Stimulated activated CD8-positive, alpha-beta memory T cell treated with anti-CD3 and anti-CD28 coated beads, Interleukin-7, amount 100 ng/mL, for 4 hours (primary cell): Measurements from ENCODE around the gene CLCA2.
A peak's percentile ranks its signal among the peaks of the same experiment; 100 is the strongest.

ENCODE experiments used
- DNase-seq, 2 donors: peaks; one replicate each; pipeline ENCODE4 v3.0.0-alpha.2; 2020; ENCODE audit warnings: low read depth in 2 of 2

CLCA2 gene, protein sequence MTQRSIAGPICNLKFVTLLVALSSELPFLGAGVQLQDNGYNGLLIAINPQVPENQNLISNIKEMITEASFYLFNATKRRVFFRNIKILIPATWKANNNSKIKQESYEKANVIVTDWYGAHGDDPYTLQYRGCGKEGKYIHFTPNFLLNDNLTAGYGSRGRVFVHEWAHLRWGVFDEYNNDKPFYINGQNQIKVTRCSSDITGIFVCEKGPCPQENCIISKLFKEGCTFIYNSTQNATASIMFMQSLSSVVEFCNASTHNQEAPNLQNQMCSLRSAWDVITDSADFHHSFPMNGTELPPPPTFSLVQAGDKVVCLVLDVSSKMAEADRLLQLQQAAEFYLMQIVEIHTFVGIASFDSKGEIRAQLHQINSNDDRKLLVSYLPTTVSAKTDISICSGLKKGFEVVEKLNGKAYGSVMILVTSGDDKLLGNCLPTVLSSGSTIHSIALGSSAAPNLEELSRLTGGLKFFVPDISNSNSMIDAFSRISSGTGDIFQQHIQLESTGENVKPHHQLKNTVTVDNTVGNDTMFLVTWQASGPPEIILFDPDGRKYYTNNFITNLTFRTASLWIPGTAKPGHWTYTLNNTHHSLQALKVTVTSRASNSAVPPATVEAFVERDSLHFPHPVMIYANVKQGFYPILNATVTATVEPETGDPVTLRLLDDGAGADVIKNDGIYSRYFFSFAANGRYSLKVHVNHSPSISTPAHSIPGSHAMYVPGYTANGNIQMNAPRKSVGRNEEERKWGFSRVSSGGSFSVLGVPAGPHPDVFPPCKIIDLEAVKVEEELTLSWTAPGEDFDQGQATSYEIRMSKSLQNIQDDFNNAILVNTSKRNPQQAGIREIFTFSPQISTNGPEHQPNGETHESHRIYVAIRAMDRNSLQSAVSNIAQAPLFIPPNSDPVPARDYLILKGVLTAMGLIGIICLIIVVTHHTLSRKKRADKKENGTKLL

DNA sequence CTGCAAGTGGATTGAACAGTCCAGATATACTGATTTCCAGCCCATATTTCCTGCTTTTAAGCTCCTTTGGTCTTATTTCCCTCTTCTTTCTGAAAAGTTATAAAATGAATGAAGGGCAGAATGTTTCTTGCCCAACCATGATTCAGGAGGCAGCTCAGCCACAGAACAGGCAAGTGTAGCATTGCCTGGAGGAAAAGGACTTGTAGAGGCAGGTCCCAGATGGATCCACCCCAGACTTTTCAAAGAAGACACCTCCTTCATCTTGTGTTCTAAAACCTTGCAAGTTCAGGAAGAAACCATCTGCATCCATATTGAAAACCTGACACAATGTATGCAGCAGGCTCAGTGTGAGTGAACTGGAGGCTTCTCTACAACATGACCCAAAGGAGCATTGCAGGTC is at the start of gene CLCA2:
Gene CLCA2, plus strand, starts transcription at position 299 of the 400 bp plus-strand sequence. Its CDS starts 77 bp downstream, at position 376.
- DNase-seq, result no peak

DNA sequence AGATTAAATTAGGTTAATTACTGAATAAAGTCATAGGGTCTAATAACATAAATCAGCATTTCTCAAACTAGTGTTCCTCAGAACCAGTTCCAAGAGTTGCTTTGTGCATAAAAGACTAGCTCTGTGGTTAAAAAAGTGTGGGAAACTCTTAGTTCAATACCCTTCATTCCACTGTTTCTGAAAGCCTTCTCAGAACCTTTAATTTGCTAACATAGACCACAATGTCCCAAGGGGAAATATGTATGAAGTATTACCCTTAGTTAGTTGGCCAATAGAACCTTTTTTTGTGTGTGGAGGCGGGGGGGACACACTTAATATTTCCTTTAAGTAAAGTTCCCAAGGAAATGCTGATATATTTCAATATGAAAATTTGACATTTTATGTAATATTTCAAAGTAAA is 48.3 kb upstream of the CLCA2 start:
- no peak for DNase-seq

- no peak for DNase-seq
Measured at GRCh38 chr1:86377341-86377740, 46.6 kb upstream of the CLCA2 start.

GRCh38 chr1:86378813-86379212 is 45.2 kb upstream of the CLCA2 start:
- DNase-seq, result no peak

- no peak for DNase-seq
Measured at GRCh38 chr1:86380257-86380861, 43.6 kb upstream of the CLCA2 start.

- DNase-seq, result no peak
Measured at GRCh38 chr1:86381223-86381622, 42.7 kb upstream of the CLCA2 start.

GRCh38 chr1:86382878-86383277 is 41.1 kb upstream of the CLCA2 start:
- no peak for DNase-seq

- no peak for DNase-seq
Measured at GRCh38 chr1:86387916-86388627, 35.9 kb upstream of the CLCA2 start.

DNA sequence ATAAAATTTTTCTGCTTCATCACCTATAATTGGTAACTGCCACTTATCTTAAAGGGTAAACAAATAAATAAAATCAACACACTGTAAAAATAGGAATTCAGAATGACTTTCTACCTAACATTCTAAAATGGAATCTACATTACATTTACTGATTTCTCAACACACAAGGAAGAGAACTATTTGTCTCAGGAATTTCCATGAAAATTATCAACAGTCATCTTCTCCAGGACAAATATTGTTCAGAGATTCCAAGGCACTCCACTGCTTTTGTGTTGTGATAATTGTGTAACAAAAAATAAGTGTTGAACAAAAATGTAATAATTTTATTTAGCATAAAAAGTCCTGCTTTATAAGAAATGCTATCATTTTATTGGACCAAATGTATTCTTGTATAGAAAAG is 35.2 kb upstream of the CLCA2 start:
- DNase-seq, result no peak

DNA sequence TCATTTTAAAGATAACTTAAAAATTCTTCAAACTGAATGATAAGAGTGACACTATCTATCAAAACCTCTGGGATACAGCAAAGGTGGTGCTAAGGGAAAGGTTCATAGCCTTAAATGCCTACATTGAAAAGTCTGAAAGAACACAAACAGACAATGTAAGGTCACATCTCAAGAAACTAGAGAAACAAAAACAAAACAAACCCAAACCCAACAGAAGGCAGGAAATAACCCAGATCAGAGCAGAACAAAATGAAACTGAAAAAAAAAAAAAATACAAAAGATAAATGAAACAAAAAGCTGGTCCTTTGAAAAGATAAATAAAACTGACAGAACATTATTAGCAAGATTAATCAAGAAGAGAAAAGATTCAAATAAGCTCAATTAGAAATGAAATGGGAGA is 34.7 kb upstream of the CLCA2 start:
- no peak for DNase-seq

GRCh38 chr1:86394416-86394815 is 29.6 kb upstream of the CLCA2 start:
- DNase-seq, result no peak

GRCh38 chr1:86395751-86396497 is 28.0 kb upstream of the CLCA2 start, which contains the start of gene ODF2L:
ODF2L (minus strand) TSS chr1:86396323; CDS start chr1:86387027, 9,296 bp downstream.
- DNase-seq, result peak; percentile 77 to 79

- DNase-seq, result no peak
Measured at GRCh38 chr1:86396498-86396890, 27.5 kb upstream of the CLCA2 start.

GRCh38 chr1:86409416-86410021 is 14.5 kb upstream of the CLCA2 start:
- no peak for DNase-seq

DNA sequence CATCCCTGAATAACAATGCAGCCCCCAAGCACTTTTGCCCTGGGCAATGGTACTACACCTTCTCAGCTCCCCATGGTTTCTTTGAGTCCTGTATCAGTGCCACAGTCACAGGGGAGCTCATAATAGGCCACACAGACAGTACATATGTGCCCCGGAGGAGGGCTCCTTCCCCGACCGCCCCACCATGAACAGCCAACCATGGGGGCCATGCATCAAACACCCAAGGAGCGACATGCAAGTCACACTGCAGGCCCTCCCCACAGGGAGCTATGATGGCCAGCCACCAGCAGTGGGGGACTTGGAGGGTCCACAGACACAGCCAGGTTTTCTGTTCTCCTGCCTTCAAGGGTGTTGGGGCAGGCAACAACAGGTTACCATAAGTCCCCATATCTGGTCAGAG is 13.1 kb upstream of the CLCA2 start:
- no peak for DNase-seq

DNA sequence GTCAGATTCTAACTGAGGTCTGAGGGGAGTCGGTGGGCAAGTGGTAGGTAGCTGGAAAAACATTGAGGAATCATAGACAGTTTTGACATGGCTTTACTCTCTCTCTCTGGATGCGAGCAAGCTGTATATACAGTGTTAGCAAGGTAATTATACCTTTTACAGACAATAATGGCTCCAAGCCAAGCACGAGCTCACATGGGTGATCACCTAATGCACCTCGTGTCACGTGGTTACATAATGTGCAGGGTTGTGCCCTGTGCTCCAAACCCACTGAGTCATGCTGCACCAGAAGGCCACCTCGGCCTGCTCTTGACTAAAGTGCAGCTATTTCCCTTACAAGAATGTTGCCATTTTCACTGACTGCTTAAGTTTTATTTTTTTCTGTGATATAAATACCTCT is 7.6 kb upstream of the CLCA2 start:
- no peak for DNase-seq

DNA sequence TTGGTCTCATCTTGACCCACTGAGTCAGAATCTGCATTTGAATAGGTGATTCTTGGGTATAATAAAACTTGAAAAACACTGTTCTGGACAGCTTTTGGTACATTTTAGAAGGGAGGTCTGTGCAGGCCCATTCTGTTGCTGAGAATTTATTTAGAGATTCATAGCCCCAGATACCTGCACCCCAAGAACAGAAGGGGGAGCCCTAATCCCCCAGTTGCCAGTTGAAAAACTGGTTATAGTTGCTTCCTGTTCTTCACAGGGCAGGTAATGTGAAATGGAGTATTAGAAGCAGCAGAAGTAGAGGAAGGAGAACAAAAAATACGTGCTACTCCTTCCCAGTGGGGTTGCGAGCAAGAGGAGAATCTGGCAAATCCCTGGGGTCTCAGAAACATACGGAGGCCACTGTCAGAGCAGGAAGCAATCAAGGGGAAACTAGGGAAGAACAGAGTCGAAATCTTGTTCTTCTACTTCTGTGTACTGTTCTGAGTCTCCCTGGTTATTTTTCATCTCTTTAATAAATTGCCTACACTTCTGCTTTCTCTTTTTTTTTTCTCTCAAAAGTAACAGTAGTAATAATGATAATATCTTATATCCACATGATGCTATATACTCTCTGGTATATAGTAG is 4.6 kb upstream of the CLCA2 start:
- DNase-seq, result no peak

DNA sequence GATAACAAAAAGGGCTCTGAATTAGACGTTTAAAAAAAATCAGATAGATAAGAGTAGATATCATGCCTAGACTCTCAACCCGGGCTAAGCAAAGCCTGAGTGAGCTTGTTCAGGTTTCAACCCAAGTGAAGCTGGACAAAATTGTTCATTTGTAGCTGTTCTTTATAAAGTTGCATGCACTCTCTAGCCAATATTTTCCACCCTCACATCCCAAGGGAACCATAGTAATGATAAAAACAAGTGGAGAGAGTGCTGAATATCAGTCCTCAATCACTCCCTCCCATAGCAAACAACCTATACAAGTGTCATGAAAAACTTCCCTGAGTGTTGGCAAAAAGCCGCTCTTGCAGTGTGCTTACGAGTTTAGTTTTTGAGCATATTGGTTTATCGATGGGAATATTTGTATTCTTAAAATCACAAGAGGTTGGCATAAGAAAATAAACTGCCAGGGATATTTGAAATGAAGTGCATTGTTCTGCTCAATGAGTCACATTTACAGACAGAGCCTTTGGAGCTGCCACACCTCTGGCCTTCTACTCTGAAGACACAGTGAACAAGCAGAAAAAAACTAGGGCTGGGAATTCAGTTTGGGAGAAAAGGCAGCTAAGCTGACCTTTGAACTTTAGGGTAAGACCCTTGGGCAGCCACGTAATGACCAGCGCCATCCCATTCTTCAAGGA is 2.2 kb upstream of the CLCA2 start:
- no peak for DNase-seq

GRCh38 chr1:86423473-86423872 is 498 bp upstream of the CLCA2 start:
- no peak for DNase-seq
